Stomach (tissue), 4 donors: Measurements from ENCODE around the gene VTI1A.

Source experiments
- EP300 ChIP-seq: sonication (generic); formaldehyde crosslinking; IDR thresholded peaks from one replicate; pipeline ENCODE4 v1.6.1; 2017; ENCODE audit warnings: antibody characterized with exemption
- POLR2A ChIP-seq, 4 donors: fragments of 450-650 bp; IDR thresholded peaks; one replicate each; pipeline ENCODE4 v1.6.1; 2016; ENCODE audit warnings: antibody characterized with exemption in 4 of 4, control low read depth in 2 of 4, mild to moderate bottlenecking in 1 of 4, moderate library complexity in 1 of 4
- TF ChIP-seq, protein P1 (sequence below), 7 experiments: fragments of 450-650 bp in 4 of 7; fragments of 200-600 bp in 3 of 7; sonication (generic) in 3 of 7; IDR thresholded peaks; one replicate each; pipeline ENCODE4 v1.5.1; 2016 to 2019; ENCODE audit warnings: antibody characterized with exemption in 7 of 7, control low read depth in 2 of 7, mild to moderate bottlenecking in 1 of 7

DNA sequence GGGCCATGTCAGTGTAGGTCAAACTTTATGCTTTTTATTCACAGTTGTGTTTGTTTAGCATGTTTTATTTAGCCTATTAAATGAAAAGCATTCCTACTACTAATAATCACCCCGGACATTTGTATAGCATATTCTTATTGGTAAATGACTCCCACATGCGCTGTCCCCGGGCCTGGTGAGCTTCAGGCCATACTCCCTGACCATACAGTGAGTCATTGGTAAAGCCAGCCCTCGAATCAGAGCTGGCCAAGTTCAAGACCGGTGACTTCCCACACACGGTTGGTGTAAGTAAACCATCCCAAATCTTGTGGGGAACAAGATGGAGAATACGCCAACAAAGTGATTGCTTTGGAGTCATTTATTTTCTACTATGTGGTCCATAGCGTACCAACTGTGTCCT, 264.4 kb downstream of the VTI1A start:
- TF ChIP-seq POLR2A (IDR thresholded peaks at IDR 0.05) = no peak
- TF ChIP-seq, protein P1, sequence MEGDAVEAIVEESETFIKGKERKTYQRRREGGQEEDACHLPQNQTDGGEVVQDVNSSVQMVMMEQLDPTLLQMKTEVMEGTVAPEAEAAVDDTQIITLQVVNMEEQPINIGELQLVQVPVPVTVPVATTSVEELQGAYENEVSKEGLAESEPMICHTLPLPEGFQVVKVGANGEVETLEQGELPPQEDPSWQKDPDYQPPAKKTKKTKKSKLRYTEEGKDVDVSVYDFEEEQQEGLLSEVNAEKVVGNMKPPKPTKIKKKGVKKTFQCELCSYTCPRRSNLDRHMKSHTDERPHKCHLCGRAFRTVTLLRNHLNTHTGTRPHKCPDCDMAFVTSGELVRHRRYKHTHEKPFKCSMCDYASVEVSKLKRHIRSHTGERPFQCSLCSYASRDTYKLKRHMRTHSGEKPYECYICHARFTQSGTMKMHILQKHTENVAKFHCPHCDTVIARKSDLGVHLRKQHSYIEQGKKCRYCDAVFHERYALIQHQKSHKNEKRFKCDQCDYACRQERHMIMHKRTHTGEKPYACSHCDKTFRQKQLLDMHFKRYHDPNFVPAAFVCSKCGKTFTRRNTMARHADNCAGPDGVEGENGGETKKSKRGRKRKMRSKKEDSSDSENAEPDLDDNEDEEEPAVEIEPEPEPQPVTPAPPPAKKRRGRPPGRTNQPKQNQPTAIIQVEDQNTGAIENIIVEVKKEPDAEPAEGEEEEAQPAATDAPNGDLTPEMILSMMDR (IDR thresholded peaks at IDR 0.05) = no peak
- TF ChIP-seq EP300 = no peak
